H9 (cell line): Measurements from ENCODE around the gene FHOD3. TPM values are rescaled to one million over a fixed set of nuclear protein-coding genes. Genes with fewer than 3 reads are reported as not detected.

Source experiments
- DNase-seq: peaks from one replicate; pipeline ENCODE4 v3.0.0-alpha.2; 2017
- H2AFZ ChIP-seq: one replicate; pipeline ENCODE4 v1.6.1; 2013; ENCODE audit warnings: mild to moderate bottlenecking, low read length, control low read depth, moderate library complexity
- H2AK5ac ChIP-seq: 2 replicates; pipeline ENCODE4 v1.6.1; 2013; ENCODE audit warnings: low read length, control low read depth, mixed read lengths; ENCODE audit not compliant: insufficient read length
- H2BK120ac ChIP-seq: one replicate; pipeline ENCODE4 v1.6.1; 2013; ENCODE audit warnings: low read depth, mild to moderate bottlenecking, low read length, control low read depth, inconsistent platforms; ENCODE audit not compliant: poor library complexity, severe bottlenecking
- H2BK12ac ChIP-seq: 2 replicates; pipeline ENCODE4 v1.6.1; 2013; ENCODE audit warnings: low read length, control low read depth, mixed read lengths, low read depth; ENCODE audit not compliant: insufficient read length
- H2BK15ac ChIP-seq: 2 replicates; pipeline ENCODE4 v1.6.1; 2013; ENCODE audit warnings: low read depth, low read length, control low read depth
- H2BK20ac ChIP-seq: one replicate; pipeline ENCODE4 v1.6.1; 2013; ENCODE audit warnings: low read depth, mild to moderate bottlenecking, low read length, control low read depth, inconsistent platforms; ENCODE audit not compliant: poor library complexity, severe bottlenecking
- H2BK5ac ChIP-seq: 2 replicates; pipeline ENCODE4 v1.6.1; 2013; ENCODE audit warnings: low read length, control low read depth, mixed read lengths; ENCODE audit not compliant: insufficient read length
- H3K14ac ChIP-seq: 2 replicates; pipeline ENCODE4 v1.6.1; 2013; ENCODE audit warnings: low read length, control low read depth; ENCODE audit not compliant: insufficient read depth
- H3K18ac ChIP-seq: 2 replicates; pipeline ENCODE4 v1.6.1; 2013; ENCODE audit warnings: low read depth, mild to moderate bottlenecking, mixed read lengths, low read length, control low read depth; ENCODE audit not compliant: insufficient read length
- H3K23ac ChIP-seq: 2 replicates; pipeline ENCODE4 v1.6.1; 2013; ENCODE audit warnings: low read length, control low read depth, mixed read lengths, low read depth; ENCODE audit not compliant: insufficient read length
- H3K23me2 ChIP-seq: 2 replicates; pipeline ENCODE4 v1.6.1; 2013; ENCODE audit warnings: low read depth, mild to moderate bottlenecking, mixed read lengths, low read length, control low read depth; ENCODE audit not compliant: insufficient read length, poor library complexity, severe bottlenecking
- H3K27ac ChIP-seq: 2 replicates; pipeline ENCODE4 v1.5.1; 2013; ENCODE audit warnings: low read length, control low read depth, mixed read lengths, low read depth; ENCODE audit not compliant: insufficient read length
- H3K27me3 ChIP-seq: 2 replicates; pipeline ENCODE4 v1.6.1; 2013; ENCODE audit warnings: low read length, control low read depth, inconsistent platforms; ENCODE audit not compliant: insufficient read depth
- H3K4ac ChIP-seq: 2 replicates; pipeline ENCODE4 v1.6.1; 2013; ENCODE audit warnings: low read depth, mild to moderate bottlenecking, control low read depth, inconsistent platforms, low read length, moderate library complexity
- H3K4me1 ChIP-seq: 2 replicates; pipeline ENCODE4 v1.6.1; 2013; ENCODE audit warnings: low read length, control low read depth, inconsistent platforms; ENCODE audit not compliant: insufficient read depth
- H3K4me2 ChIP-seq: 2 replicates; pipeline ENCODE4 v1.6.1; 2013; ENCODE audit warnings: low read length, control low read depth, mixed read lengths; ENCODE audit not compliant: insufficient read length, insufficient read depth
- H3K56ac ChIP-seq: 2 replicates; pipeline ENCODE4 v1.6.1; 2013; ENCODE audit warnings: low read depth, mild to moderate bottlenecking, mixed read lengths, low read length, control low read depth; ENCODE audit not compliant: insufficient read length
- H3K79me1 ChIP-seq: 2 replicates; pipeline ENCODE4 v1.6.1; 2013; ENCODE audit warnings: low read depth, mild to moderate bottlenecking, moderate library complexity, low read length, control low read depth, inconsistent platforms; ENCODE audit not compliant: insufficient read depth, poor library complexity, severe bottlenecking
- H3K79me2 ChIP-seq: 2 replicates; pipeline ENCODE4 v1.6.1; 2013; ENCODE audit warnings: low read length, control low read depth, inconsistent platforms; ENCODE audit not compliant: insufficient read depth
- H3K9ac ChIP-seq: 2 replicates; pipeline ENCODE4 v1.6.1; 2013; ENCODE audit warnings: low read length, control low read depth, mixed read lengths; ENCODE audit not compliant: insufficient read length; ENCODE audit errors: extremely low read depth
- H3K9me3 ChIP-seq: one replicate; pipeline ENCODE4 v1.6.1; 2013; ENCODE audit warnings: low read depth, low read length, inconsistent platforms; ENCODE audit not compliant: control insufficient read depth
- H3T11ph ChIP-seq: one replicate; pipeline ENCODE4 v1.6.1; 2013; ENCODE audit warnings: mild to moderate bottlenecking, low read length, control low read depth, inconsistent platforms
- H4K20me1 ChIP-seq: one replicate; pipeline ENCODE4 v1.6.1; 2013; ENCODE audit not compliant: control insufficient read depth, insufficient read length, insufficient read depth
- H4K5ac ChIP-seq: 2 replicates; pipeline ENCODE4 v1.6.1; 2013; ENCODE audit warnings: low read depth, mild to moderate bottlenecking, mixed read lengths, low read length, control low read depth; ENCODE audit not compliant: insufficient read length
- H4K8ac ChIP-seq: replicated peaks from 2 replicates; pipeline ENCODE4 v1.6.1; 2013; ENCODE audit warnings: low read length, control low read depth, mixed read lengths, low read depth; ENCODE audit not compliant: insufficient read length
- H4K91ac ChIP-seq: 2 replicates; pipeline ENCODE4 v1.6.1; 2013; ENCODE audit warnings: low read depth, mild to moderate bottlenecking, moderate library complexity, mixed read lengths, low read length, control low read depth; ENCODE audit not compliant: insufficient read length
- H3K27ac Mint-ChIP-seq, 3 experiments: 2 replicates in 2 of 3; 3 replicates in 1 of 3; pipeline ENCODE4 v1.8.0; 2020 to 2021; ENCODE audit warnings: mixed read lengths in 3 of 3, mild to moderate bottlenecking in 1 of 3, moderate library complexity in 1 of 3
- H3K27me3 Mint-ChIP-seq: 2 replicates; pipeline ENCODE4 v1.8.0; 2021; ENCODE audit warnings: low read depth, mild to moderate bottlenecking, moderate library complexity, mixed read lengths
- H3K36me3 Mint-ChIP-seq, 3 experiments: 2 replicates in 2 of 3; 3 replicates in 1 of 3; pipeline ENCODE4 v1.8.0; 2020 to 2021; ENCODE audit warnings: low read depth in 3 of 3, mixed read lengths in 3 of 3; ENCODE audit not compliant: insufficient read depth in 1 of 3
- H3K4me1 Mint-ChIP-seq, 2 experiments: 2 replicates each; pipeline ENCODE4 v1.8.0; 2020; ENCODE audit warnings: mixed read lengths in 2 of 2
- H3K4me3 Mint-ChIP-seq, 2 experiments: 2 replicates in 1 of 2; 3 replicates in 1 of 2; pipeline ENCODE4 v1.8.0; 2020 to 2021; ENCODE audit warnings: mild to moderate bottlenecking in 2 of 2, mixed read lengths in 2 of 2, moderate library complexity in 1 of 2
- H3K9me3 Mint-ChIP-seq, 2 experiments: 2 replicates in 1 of 2; 3 replicates in 1 of 2; pipeline ENCODE4 v1.8.0; 2020; ENCODE audit warnings: mild to moderate bottlenecking in 2 of 2, mixed read lengths in 2 of 2, moderate library complexity in 1 of 2
- WGBS: extraction: QIAGEN DNeasy Blood & Tissue Kit; methylation state at CpG from one replicate; pipeline ENCODE4 v1.1.7; 2013; ENCODE audit warnings: missing lambda C conversion rate, low lambda C conversion rate, mixed read lengths; ENCODE audit not compliant: insufficient read length; ENCODE audit errors: extremely low coverage; 5-methylcytosine and 5-hydroxymethylcytosine counted together
- total RNA-seq: library from RNA; stranded (reverse); gene quantifications from 2 replicates; pipeline ENCODE4 v1.2.1, GENCODE V29; 2021
- TF ChIP-seq, protein P1 (sequence below): fragments of 200-600 bp; sonication (generic); conservative IDR thresholded peaks from 3 replicates; pipeline ENCODE4 v1.8.0; 2021; ENCODE audit warnings: antibody characterized with exemption, mild to moderate bottlenecking

Gene FHOD3
- total RNA-seq, 1 experiment from 2014 or later = 8.0 TPM

DNA sequence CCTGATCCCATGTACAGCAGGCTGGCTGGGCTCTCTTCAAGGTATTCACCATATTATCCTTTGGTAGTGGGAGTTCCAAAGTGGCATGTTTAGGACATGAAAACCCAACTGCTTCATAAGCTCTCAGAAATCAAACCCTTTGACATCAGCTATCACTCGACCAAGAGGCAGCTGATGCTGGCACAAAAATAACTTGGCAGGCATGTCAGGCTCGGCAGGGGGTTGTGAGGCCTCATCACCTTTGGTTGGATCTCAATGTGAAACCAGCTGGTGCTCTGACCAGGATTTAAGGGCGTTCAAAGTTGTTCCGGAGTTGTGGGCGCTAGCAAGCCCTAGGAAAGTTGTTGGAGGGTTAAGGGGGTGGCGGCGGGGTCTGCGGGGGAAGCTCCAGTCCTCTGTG, 171.9 kb downstream of the FHOD3 start:
- no peak overlapping the region for H3K4ac ChIP-seq
- H3K14ac ChIP-seq = no peak overlapping the region; the same call in 1 of the 2 replicates
- no CpG with 5 or more reads among the region's 8 CpGs for WGBS
- H3K79me2 ChIP-seq = no peaks in the 10 kb centered on the region
- H4K5ac ChIP-seq = no peak overlapping the region
- H2AFZ ChIP-seq = no peak overlapping the region
- no peak overlapping the region for H3K4me3 Mint-ChIP-seq
- H3K27me3 Mint-ChIP-seq = no peaks in the 10 kb centered on the region; the same call in 1 of the 2 replicates
- H2BK120ac ChIP-seq = no peak overlapping the region
- no peak overlapping the region for H3K4me2 ChIP-seq
- no peaks in the 10 kb centered on the region for H3K27me3 ChIP-seq
- no peak overlapping the region for H4K8ac ChIP-seq
- DNase-seq = no peak
- H2BK15ac ChIP-seq = no peak overlapping the region
- no peak overlapping the region for H3K23ac ChIP-seq
- no peaks in the 10 kb centered on the region for H3K36me3 Mint-ChIP-seq
- H2AK5ac ChIP-seq = no peak overlapping the region
- H3K79me1 ChIP-seq = no peaks in the 10 kb centered on the region
- H3K56ac ChIP-seq = no peak overlapping the region
- H2BK5ac ChIP-seq = no peak overlapping the region
- no peaks in the 10 kb centered on the region for H3K9me3 ChIP-seq
- H3K27ac ChIP-seq = no peak overlapping the region
- no peak overlapping the region for H3K9ac ChIP-seq
- no peaks in the 10 kb centered on the region for H4K20me1 ChIP-seq
- no peak overlapping the region for H4K91ac ChIP-seq
- 0 out of 7 replicates have a peak overlapping the region, but pooled peaks of 1 of the 3 experiments have one; percentile 65 for H3K27ac Mint-ChIP-seq
- TF ChIP-seq, protein P1, sequence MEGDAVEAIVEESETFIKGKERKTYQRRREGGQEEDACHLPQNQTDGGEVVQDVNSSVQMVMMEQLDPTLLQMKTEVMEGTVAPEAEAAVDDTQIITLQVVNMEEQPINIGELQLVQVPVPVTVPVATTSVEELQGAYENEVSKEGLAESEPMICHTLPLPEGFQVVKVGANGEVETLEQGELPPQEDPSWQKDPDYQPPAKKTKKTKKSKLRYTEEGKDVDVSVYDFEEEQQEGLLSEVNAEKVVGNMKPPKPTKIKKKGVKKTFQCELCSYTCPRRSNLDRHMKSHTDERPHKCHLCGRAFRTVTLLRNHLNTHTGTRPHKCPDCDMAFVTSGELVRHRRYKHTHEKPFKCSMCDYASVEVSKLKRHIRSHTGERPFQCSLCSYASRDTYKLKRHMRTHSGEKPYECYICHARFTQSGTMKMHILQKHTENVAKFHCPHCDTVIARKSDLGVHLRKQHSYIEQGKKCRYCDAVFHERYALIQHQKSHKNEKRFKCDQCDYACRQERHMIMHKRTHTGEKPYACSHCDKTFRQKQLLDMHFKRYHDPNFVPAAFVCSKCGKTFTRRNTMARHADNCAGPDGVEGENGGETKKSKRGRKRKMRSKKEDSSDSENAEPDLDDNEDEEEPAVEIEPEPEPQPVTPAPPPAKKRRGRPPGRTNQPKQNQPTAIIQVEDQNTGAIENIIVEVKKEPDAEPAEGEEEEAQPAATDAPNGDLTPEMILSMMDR = no peak
- no peak overlapping the region for H2BK20ac ChIP-seq
- peaks cover 50 to 72% of the 10 kb centered on the region in 2 experiments for H3K4me1 Mint-ChIP-seq
- peaks cover 10% of the 10 kb centered on the region; the same call in 1 of the 2 replicates for H3K4me1 ChIP-seq
- H3K18ac ChIP-seq = no peak overlapping the region
- no peak overlapping the region for H3T11ph ChIP-seq
- no peaks in the 10 kb centered on the region for H3K9me3 Mint-ChIP-seq
- H2BK12ac ChIP-seq = no peak overlapping the region
- no peaks in the 10 kb centered on the region for H3K23me2 ChIP-seq
